Esophagus muscularis mucosa (tissue), 4 donors: Measurements from ENCODE around the gene GEN1.

Source experiments
- CTCF ChIP-seq, 3 experiments: fragments of 200-600 bp in 2 of 3; fragments of 450-650 bp in 1 of 3; sonication (generic) in 2 of 3; IDR thresholded peaks; one replicate each; pipeline ENCODE4 v1.5.1; 2017 to 2019; ENCODE audit warnings: antibody characterized with exemption in 3 of 3, mild to moderate bottlenecking in 2 of 3, moderate library complexity in 1 of 3
- EP300 ChIP-seq: sonication (generic); formaldehyde crosslinking; IDR thresholded peaks from one replicate; pipeline ENCODE4 v1.6.1; 2017; ENCODE audit warnings: antibody characterized with exemption
- POLR2A ChIP-seq: fragments of 450-650 bp; IDR thresholded peaks from one replicate; pipeline ENCODE4 v1.6.1; 2017; ENCODE audit warnings: antibody characterized with exemption, moderate library complexity, mild to moderate bottlenecking, low read depth
- POLR2AphosphoS5 ChIP-seq, 2 donors: sonication (generic); formaldehyde crosslinking; IDR thresholded peaks; one replicate each; pipeline ENCODE4 v1.6.1; 2017; ENCODE audit warnings: antibody characterized with exemption in 2 of 2

DNA sequence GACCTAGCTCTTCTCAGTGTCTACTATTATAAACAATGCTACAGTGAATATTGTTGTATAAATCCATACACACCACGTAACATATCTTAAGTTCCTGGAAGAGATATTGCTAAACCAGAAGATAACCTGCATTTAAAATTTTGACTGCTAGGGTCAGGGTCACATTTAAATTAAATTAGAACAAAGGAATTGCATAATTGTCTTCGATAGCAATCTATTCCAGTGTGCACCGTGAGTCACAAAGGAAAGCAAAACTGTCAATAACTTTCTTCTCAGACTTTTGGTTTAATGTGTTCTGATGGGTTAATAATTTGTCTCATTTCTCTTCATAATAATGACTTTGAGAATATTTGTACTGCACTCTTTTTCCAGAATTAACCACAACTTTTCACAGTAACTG is 4.2 kb downstream of the GEN1 start:
- no peak for TF ChIP-seq CTCF (IDR thresholded peaks at IDR 0.05)
- TF ChIP-seq POLR2AphosphoS5 (IDR thresholded peaks at IDR 0.05): no peak
- no peak for TF ChIP-seq EP300
- no peak for TF ChIP-seq POLR2A
